ENCODE results near the gene MB.

Gene MB

GRCh38 chr22:35578836-35579575, 38.1 kb downstream of the MB start:
- in situ Hi-C loops (cut with MboI; ENCODE audit: low sequenced_read_pairs) = no loop called here

GRCh38 chr22:35577799-35578659, 39.1 kb downstream of the MB start:
- in situ Hi-C loops (cut with MboI; ENCODE audit: low sequenced_read_pairs) = no loop called here

- in situ Hi-C loops (cut with MboI; ENCODE audit: low sequenced_read_pairs) = no loop called here
Measured at GRCh38 chr22:35576671-35577070, 40.5 kb downstream of the MB start.

- in situ Hi-C loops (cut with MboI; ENCODE audit: low sequenced_read_pairs) = no loop called here
Measured at GRCh38 chr22:35575116-35575748, 41.9 kb downstream of the MB start.

GRCh38 chr22:35572556-35572955, 44.6 kb downstream of the MB start:
- in situ Hi-C loops (cut with MboI; ENCODE audit: low sequenced_read_pairs) = no loop called here

- in situ Hi-C loops (cut with MboI; ENCODE audit: low sequenced_read_pairs) = no loop called here
Measured at GRCh38 chr22:35570686-35571194, 46.4 kb downstream of the MB start.

GRCh38 chr22:35569916-35570315, 47.2 kb downstream of the MB start:
- in situ Hi-C loops (cut with MboI; ENCODE audit: low sequenced_read_pairs) = no loop called here

GRCh38 chr22:35568751-35569739, 48.1 kb downstream of the MB start:
- in situ Hi-C loops (cut with MboI; ENCODE audit: low sequenced_read_pairs) = no loop called here

GRCh38 chr22:35567351-35568141, 49.6 kb downstream of the MB start:
- in situ Hi-C loops (cut with MboI; ENCODE audit: low sequenced_read_pairs) = no loop called here

- in situ Hi-C loops (cut with MboI; ENCODE audit: low sequenced_read_pairs) = no loop called here
Measured at GRCh38 chr22:35564975-35565867, 51.9 kb downstream of the MB start.

GRCh38 chr22:35563211-35563610, 53.9 kb downstream of the MB start:
- in situ Hi-C loops (cut with MboI; ENCODE audit: low sequenced_read_pairs) = no loop called here

GRCh38 chr22:35561796-35562526, 55.2 kb downstream of the MB start:
- in situ Hi-C loops (cut with MboI; ENCODE audit: low sequenced_read_pairs) = no loop called here

GRCh38 chr22:35560824-35561223, 56.3 kb downstream of the MB start:
- in situ Hi-C loops (cut with MboI; ENCODE audit: low sequenced_read_pairs) = no loop called here

- in situ Hi-C loops (cut with MboI; ENCODE audit: low sequenced_read_pairs) = no loop called here
Measured at GRCh38 chr22:35560366-35560765, 56.8 kb downstream of the MB start.

GRCh38 chr22:35559354-35560005, 57.6 kb downstream of the MB start:
- in situ Hi-C loops (cut with MboI; ENCODE audit: low sequenced_read_pairs) = no loop called here

- in situ Hi-C loops (cut with MboI; ENCODE audit: low sequenced_read_pairs) = no loop called here
Measured at GRCh38 chr22:35558719-35559118, 58.4 kb downstream of the MB start.

- in situ Hi-C loops (cut with MboI; ENCODE audit: low sequenced_read_pairs) = no loop called here
Measured at GRCh38 chr22:35558031-35558430, 59.1 kb downstream of the MB start.

Data from HL-60/S4 (cell line).